RPMI7951 (cell line): ENCODE data around the gene ISG15. TPM values are rescaled to one million over a fixed set of nuclear protein-coding genes. Genes with fewer than 3 reads are reported as not detected.
A peak's percentile ranks its signal among the peaks of the same experiment; 100 is the strongest.

ENCODE experiments used
- DNase-seq: peaks from one replicate; pipeline ENCODE4 v3.0.0-alpha.2; 2012; ENCODE audit warnings: low read depth
- total RNA-seq: library from RNA; depleted of rRNA; stranded (reverse); fragments of >200 nt; shearing (Covaris generic); gene quantifications from 2 replicates; pipeline ENCODE4 v1.2.3, GENCODE V29; 2014; rRNA removed

ISG15 gene
- 77.9 and 78.8 TPM in 2 replicates for total RNA-seq

- peak; percentile 89 for DNase-seq
Measured at GRCh38 chr1:1013105-1013921, at the start of gene ISG15. TSS of gene ISG15 (plus strand) at chr1:1013497. CDS start at chr1:1013574, 77 bp downstream.

GRCh38 chr1:963746-964525, 49.4 kb upstream of the ISG15 start:
- no peak for DNase-seq

- no peak for DNase-seq
Measured at GRCh38 chr1:964691-965525, 48.4 kb upstream of the ISG15 start.

- DNase-seq: no peak
Measured at GRCh38 chr1:965526-966134, 47.7 kb upstream of the ISG15 start.

GRCh38 chr1:966135-966703, 47.1 kb upstream of the ISG15 start, which contains the start of gene PLEKHN1:
TSS of gene PLEKHN1 (plus strand) at chr1:966482. CDS start at chr1:966532, 50 bp downstream.
- peak; percentile 64 for DNase-seq

GRCh38 chr1:966704-967300, 46.5 kb upstream of the ISG15 start:
- DNase-seq: peak; percentile 70

- DNase-seq: no peak
Measured at GRCh38 chr1:967466-968343, 45.6 kb upstream of the ISG15 start.

- DNase-seq: no peak
Measured at GRCh38 chr1:969260-969855, 43.9 kb upstream of the ISG15 start.

GRCh38 chr1:970242-970972, 42.9 kb upstream of the ISG15 start:
- no peak for DNase-seq

- no peak for DNase-seq
Measured at GRCh38 chr1:970973-971730, 42.1 kb upstream of the ISG15 start.

GRCh38 chr1:971751-972506, 41.4 kb upstream of the ISG15 start:
- DNase-seq: no peak

GRCh38 chr1:972726-973458, 40.4 kb upstream of the ISG15 start:
- DNase-seq: no peak

GRCh38 chr1:973459-974292, 39.6 kb upstream of the ISG15 start:
- no peak for DNase-seq

GRCh38 chr1:974293-974640, 39.0 kb upstream of the ISG15 start:
- no peak for DNase-seq

GRCh38 chr1:974687-975328, 38.5 kb upstream of the ISG15 start:
- DNase-seq: no peak
